Astrocyte of the cerebellum (primary cell): ENCODE data around the gene ARID4B.

ENCODE experiments used
- DNase-seq: peaks from one replicate; pipeline ENCODE4 v3.0.0-alpha.2; 2011; ENCODE audit warnings: low read depth
- H3K4me3 ChIP-seq: 2 replicates; pipeline ENCODE4 v1.5.1; 2011; ENCODE audit warnings: mild to moderate bottlenecking, low read depth, low read length, moderate library complexity
- in situ Hi-C: cut with HindIII; loops from 2 replicates; pipeline ENCODE4 v1.10.0; 2017; ENCODE audit warnings: low sequenced_read_pairs
- TF ChIP-seq, protein P1 (sequence below): IDR thresholded peaks from 2 replicates; pipeline ENCODE4 v1.5.1; 2012; ENCODE audit warnings: low read length, low read depth, moderate library complexity, mild to moderate bottlenecking; ENCODE audit errors: missing control alignments

Gene ARID4B

GRCh38 chr1:235280467-235280866 lies 47.5 kb downstream of the ARID4B start:
- H3K4me3 ChIP-seq, result no peak overlapping the region
- in situ Hi-C loops, result no loop called here
- no peak for DNase-seq
- TF ChIP-seq, protein P1, sequence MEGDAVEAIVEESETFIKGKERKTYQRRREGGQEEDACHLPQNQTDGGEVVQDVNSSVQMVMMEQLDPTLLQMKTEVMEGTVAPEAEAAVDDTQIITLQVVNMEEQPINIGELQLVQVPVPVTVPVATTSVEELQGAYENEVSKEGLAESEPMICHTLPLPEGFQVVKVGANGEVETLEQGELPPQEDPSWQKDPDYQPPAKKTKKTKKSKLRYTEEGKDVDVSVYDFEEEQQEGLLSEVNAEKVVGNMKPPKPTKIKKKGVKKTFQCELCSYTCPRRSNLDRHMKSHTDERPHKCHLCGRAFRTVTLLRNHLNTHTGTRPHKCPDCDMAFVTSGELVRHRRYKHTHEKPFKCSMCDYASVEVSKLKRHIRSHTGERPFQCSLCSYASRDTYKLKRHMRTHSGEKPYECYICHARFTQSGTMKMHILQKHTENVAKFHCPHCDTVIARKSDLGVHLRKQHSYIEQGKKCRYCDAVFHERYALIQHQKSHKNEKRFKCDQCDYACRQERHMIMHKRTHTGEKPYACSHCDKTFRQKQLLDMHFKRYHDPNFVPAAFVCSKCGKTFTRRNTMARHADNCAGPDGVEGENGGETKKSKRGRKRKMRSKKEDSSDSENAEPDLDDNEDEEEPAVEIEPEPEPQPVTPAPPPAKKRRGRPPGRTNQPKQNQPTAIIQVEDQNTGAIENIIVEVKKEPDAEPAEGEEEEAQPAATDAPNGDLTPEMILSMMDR, result no peak

DNA sequence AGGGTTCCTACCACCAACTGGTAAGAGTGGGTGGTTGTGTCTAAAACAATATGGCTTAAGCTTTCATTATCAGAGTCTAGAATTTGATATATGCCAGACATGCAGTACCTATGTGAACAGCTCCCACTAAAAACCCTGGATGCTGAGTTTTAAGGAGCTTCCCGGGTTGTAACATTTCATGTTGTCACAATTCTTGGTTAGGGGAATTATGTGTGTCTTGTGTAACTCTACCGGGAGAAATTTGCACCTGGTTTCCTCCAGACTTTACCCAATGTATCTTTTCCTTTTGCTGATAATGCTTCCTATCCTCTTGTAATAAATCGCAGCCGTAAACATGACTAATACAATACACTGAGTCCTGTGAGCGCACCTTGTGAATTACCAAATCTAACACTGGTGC lies 48.3 kb downstream of the ARID4B start:
- DNase-seq, result no peak
- TF ChIP-seq, protein P1, result no peak
- in situ Hi-C loops, result no loop called here
- no peak overlapping the region for H3K4me3 ChIP-seq

DNA sequence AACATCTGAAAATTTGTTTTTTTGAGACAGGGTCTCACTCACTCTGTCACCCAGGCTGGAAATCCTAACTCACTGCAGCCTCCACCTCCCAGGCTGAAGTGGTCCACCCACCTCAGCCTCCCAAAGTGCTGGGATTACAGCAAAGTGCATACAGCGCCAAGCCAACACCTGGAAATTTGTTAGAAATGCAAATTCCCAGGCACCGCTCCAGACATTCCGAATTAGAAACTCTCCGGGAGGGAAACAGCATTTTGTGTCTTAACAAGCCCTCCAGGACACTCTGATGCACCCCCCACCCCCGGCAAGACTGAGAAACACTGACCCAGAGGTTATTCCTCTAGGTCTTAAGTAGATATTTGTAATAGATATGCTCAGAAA lies 49.1 kb downstream of the ARID4B start:
- in situ Hi-C loops, result no loop called here
- no peak overlapping the region for H3K4me3 ChIP-seq
- DNase-seq, result no peak
- TF ChIP-seq, protein P1, result no peak

- TF ChIP-seq, protein P1, result no peak
- in situ Hi-C loops, result no loop called here
- H3K4me3 ChIP-seq, result no peak overlapping the region
- DNase-seq, result no peak
Measured at GRCh38 chr1:235278233-235278914, 49.6 kb downstream of the ARID4B start.

DNA sequence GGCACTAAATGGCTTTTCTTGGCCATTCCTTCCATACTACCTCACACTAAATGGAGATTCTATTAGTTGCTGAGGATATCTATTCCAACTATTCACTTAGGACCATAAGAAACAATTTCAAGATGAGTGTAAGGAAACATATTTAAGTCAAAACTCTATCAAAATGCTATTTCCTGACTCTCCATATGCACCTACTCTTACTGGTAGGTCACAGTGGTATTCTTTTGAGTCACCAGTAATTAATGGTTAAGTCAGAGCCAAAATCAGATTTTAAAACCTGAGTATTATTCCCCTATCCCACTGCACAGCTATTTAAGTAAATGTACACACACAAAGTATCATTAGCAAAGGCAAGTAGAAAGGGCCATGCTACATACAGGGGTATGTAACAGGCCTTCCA lies 50.3 kb downstream of the ARID4B start:
- DNase-seq, result no peak
- in situ Hi-C loops, result no loop called here
- TF ChIP-seq, protein P1, result no peak

DNA sequence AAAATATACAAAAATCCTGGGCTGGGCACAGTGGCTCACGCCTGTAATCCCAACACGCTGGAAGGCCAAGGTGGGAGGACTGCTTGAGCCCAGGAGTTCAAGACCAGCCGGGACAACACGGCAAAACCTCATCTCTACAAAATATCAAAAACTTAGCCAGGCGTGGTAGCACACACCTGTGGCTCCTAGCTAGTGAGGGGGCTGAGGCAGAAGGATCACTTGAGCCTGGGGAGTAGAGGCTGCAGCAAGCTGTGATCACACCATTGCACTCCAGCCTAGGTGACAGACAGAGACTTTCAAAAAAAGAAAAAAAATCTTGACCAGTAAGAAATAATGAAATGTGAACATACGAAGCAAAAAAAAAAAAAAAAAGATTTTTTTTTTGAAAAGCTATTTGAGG lies 52.1 kb downstream of the ARID4B start:
- DNase-seq, result no peak
- in situ Hi-C loops, result no loop called here
- H3K4me3 ChIP-seq, result no peak overlapping the region
- TF ChIP-seq, protein P1, result no peak

More for the DNA sequence above, 50.3 kb downstream of the ARID4B start:
- H3K4me3 ChIP-seq, result no peak overlapping the region

DNA sequence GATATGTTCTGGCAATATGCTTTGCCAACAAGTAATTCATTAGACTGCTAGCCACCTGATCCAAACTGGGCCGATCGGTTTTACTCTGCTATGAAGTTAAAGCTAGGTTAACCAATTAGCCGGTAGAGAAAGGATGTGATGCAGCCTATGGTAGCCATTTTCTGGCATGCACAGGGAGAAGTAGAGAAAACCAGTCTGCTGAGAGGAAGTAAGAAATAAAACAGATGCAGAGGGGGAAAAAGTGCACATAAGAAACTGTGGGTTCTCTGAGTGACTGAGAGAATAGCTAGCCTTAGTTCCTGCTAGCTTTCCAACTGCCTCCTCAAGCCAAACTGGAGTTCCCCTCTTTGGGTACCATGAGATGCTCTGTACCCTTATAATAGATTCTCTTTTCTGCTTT lies 52.8 kb downstream of the ARID4B start:
- DNase-seq, result no peak
- no peak overlapping the region for H3K4me3 ChIP-seq
- TF ChIP-seq, protein P1, result no peak
- in situ Hi-C loops, result no loop called here
